Esophagus squamous epithelium (tissue), 5 donors: ENCODE results near the gene CLMP. TPM values are rescaled to one million over a fixed set of nuclear protein-coding genes. Genes with fewer than 3 reads are reported as not detected.
A peak's percentile ranks its signal among the peaks of the same experiment; 100 is the strongest.

ENCODE experiments used
- DNase-seq: peaks from one replicate; lab custom pipeline; 2025; lab: John Stamatoyannopoulos, UW
- H3K27ac ChIP-seq, 4 donors: fragments of 200-600 bp; sonication (generic); one replicate each; pipeline ENCODE4 v1.5.1; 2016 to 2019; ENCODE audit warnings: mild to moderate bottlenecking in 1 of 4
- H3K27me3 ChIP-seq, 4 donors: fragments of 200-600 bp; sonication (generic); 1 replicate in 3 of 4; 2 replicates in 1 of 4; pipeline versions ENCODE4 v1.5.1 to v1.6.0; 2017 to 2021; ENCODE audit warnings: antibody characterized with exemption in 1 of 4
- H3K36me3 ChIP-seq, 3 donors: fragments of 200-600 bp; sonication (generic); one replicate each; pipeline ENCODE4 v1.5.1; 2016 to 2019
- H3K4me1 ChIP-seq, 3 donors: fragments of 200-600 bp; sonication (generic); one replicate each; pipeline ENCODE4 v1.5.1; 2017 to 2019
- H3K4me3 ChIP-seq, 4 donors: fragments of 200-600 bp; sonication (generic); 1 replicate in 3 of 4; 2 replicates in 1 of 4; pipeline ENCODE4 v1.5.1; 2016 to 2019; ENCODE audit warnings: mild to moderate bottlenecking in 2 of 4, moderate library complexity in 1 of 4
- H3K9me3 ChIP-seq, 3 donors: fragments of 200-600 bp; sonication (generic); one replicate each; pipeline ENCODE4 v1.5.1; 2016 to 2019
- CTCF ChIP-seq, 6 experiments: fragments of 450-650 bp in 4 of 6; fragments of 200-600 bp in 2 of 6; sonication (generic) in 2 of 6; IDR thresholded peaks; one replicate each; pipeline ENCODE4 v1.5.1; 2016 to 2019; ENCODE audit warnings: antibody characterized with exemption in 6 of 6, mild to moderate bottlenecking in 4 of 6, moderate library complexity in 4 of 6
- POLR2A ChIP-seq, 4 donors: fragments of 450-650 bp; IDR thresholded peaks; one replicate each; pipeline ENCODE4 v1.6.1; 2017; ENCODE audit warnings: antibody characterized with exemption in 4 of 4, mild to moderate bottlenecking in 4 of 4, moderate library complexity in 3 of 4
- WGBS, 2 donors: methylation state at CpG; one replicate each; pipeline ENCODE4 v1.1.5; 2018; 5-methylcytosine and 5-hydroxymethylcytosine counted together
- intact Hi-C: fragments of 100-400 bp; cut with DNase I; formaldehyde crosslinking; loops from one replicate; pipeline ENCODE4 v1.15.0; 2022
- total RNA-seq, 4 donors: library from RNA; depleted of rRNA; stranded (reverse); fragments of >200 nt; gene quantifications; one replicate each; pipeline ENCODE4 v1.1.0, GENCODE V29; 2016
- donor health status: DM: yes; HTN: yes; CAD: no.

The CLMP gene
- total RNA-seq = 10 to 100 TPM in 2 of 4 donors, 1 to 10 TPM in 2; 4.8 to 47.9 (median 15.2) TPM

- TF ChIP-seq CTCF (IDR thresholded peaks at IDR 0.05) = no peak
- no peak for TF ChIP-seq POLR2A (IDR thresholded peaks at IDR 0.05)
- H3K36me3 ChIP-seq = no peaks in the 10 kb centered on the region
- WGBS, 2 donors = 11 to 12% methylated on average over 27 to 46 of the region's 53 CpGs
- H3K4me3 ChIP-seq = peak within 1 kb of the TSS; percentile 38 to 77 (median 47)
- no peaks in the 10 kb centered on the region for H3K9me3 ChIP-seq
- H3K27ac ChIP-seq = peak within 1 kb of the TSS; percentile 72 to 90 (median 80)
- intact Hi-C loops = no loop called here
- H3K27me3 ChIP-seq = peaks cover 0 to 93% (median 0%) of the 10 kb centered on the region in 4 donors
- DNase-seq = no peak
- H3K4me1 ChIP-seq = peaks cover 12 to 21% (median 12%) of the 10 kb centered on the region in 3 donors
Observed at GRCh38 chr11:123195188-123196059, at the start of gene CLMP. CLMP (minus strand) TSS chr11:123195248; CDS start chr11:123194940, 308 bp downstream.

- DNase-seq = no peak
- Histone ChIP-seq H3K9me3 (no peaks in the 10 kb centered on the region), H3K27me3 (peaks cover 0 to 3% (median 0%) of the 10 kb centered on the region in 4 donors), H3K27ac (no peak overlapping the region), H3K4me1 (peaks cover 0 to 4% (median 0%) of the 10 kb centered on the region in 3 donors), H3K36me3 (no peaks in the 10 kb centered on the region), H3K4me3 (no peak overlapping the region)
- intact Hi-C loops = loop anchor here (10.0 kb wide), 1 partner anchor 77 kb away; no protein-coding TSS in a partner anchor
- no peak for TF ChIP-seq CTCF (IDR thresholded peaks at IDR 0.05)
- no peak for TF ChIP-seq POLR2A (IDR thresholded peaks at IDR 0.05)
- 74 to 76% methylated on average over 11 of the region's 11 CpGs for WGBS, 2 donors
Observed at GRCh38 chr11:123241874-123242543, 47.0 kb upstream of the CLMP start.

- WGBS, 2 donors = 44 to 79% methylated on average over 1 of the region's 1 CpG
- intact Hi-C loops = loop anchor here (10.0 kb wide), 1 partner anchor 76 kb away; no protein-coding TSS in a partner anchor
- no peaks in the 10 kb centered on the region for H3K36me3 ChIP-seq
- H3K9me3 ChIP-seq = no peaks in the 10 kb centered on the region
- H3K27ac ChIP-seq = no peak overlapping the region
- H3K27me3 ChIP-seq = peaks cover 0 to 3% (median 0%) of the 10 kb centered on the region in 4 donors
- no peak overlapping the region for H3K4me3 ChIP-seq
- TF ChIP-seq CTCF (IDR thresholded peaks at IDR 0.05) (no peak), POLR2A (IDR thresholded peaks at IDR 0.05) (no peak)
- H3K4me1 ChIP-seq = no peaks in the 10 kb centered on the region
- no peak for DNase-seq
Observed at GRCh38 chr11:123241294-123241693, 46.2 kb upstream of the CLMP start.

GRCh38 chr11:123239191-123240150 is 44.4 kb upstream of the CLMP start:
- Histone ChIP-seq H3K27me3 (no peaks in the 10 kb centered on the region), H3K4me1 (peaks cover 0 to 5% (median 0%) of the 10 kb centered on the region in 3 donors), H3K36me3 (no peaks in the 10 kb centered on the region), H3K27ac (no peak overlapping the region), H3K4me3 (no peak overlapping the region), H3K9me3 (no peaks in the 10 kb centered on the region)
- intact Hi-C loops = loop anchor here (10.0 kb wide), 1 partner anchor 75 kb away; no protein-coding TSS in a partner anchor
- 79 to 88% methylated on average over 15 of the region's 15 CpGs for WGBS, 2 donors
- TF ChIP-seq POLR2A (IDR thresholded peaks at IDR 0.05) = no peak
- TF ChIP-seq CTCF (IDR thresholded peaks at IDR 0.05) = no peak
- DNase-seq = no peak
